Cerebellar cortex (tissue), 1 donor: ENCODE results near the gene DFFB.

Experiments used
- DNase-seq: peaks from one replicate; pipeline ENCODE4 v3.0.0-alpha.2; 2015; ENCODE audit warnings: low spot score

Gene DFFB

GRCh38 chr1:3874736-3875135 lies 17.5 kb downstream of the DFFB start:
- DNase-seq, result no peak

GRCh38 chr1:3876716-3877115 lies 19.4 kb downstream of the DFFB start:
- DNase-seq, result no peak

GRCh38 chr1:3879099-3879498 lies 21.8 kb downstream of the DFFB start:
- DNase-seq, result no peak

- no peak for DNase-seq
These were observed 22.6 kb downstream of the DFFB start for GRCh38 chr1:3879787-3880428.

- DNase-seq, result no peak
These were observed 23.3 kb downstream of the DFFB start for GRCh38 chr1:3880429-3881192.

- no peak for DNase-seq
These were observed 23.9 kb downstream of the DFFB start for GRCh38 chr1:3881193-3881480.

GRCh38 chr1:3883194-3883925 lies 26.1 kb downstream of the DFFB start:
- DNase-seq, result no peak

- no peak for DNase-seq
These were observed 27.7 kb downstream of the DFFB start for GRCh38 chr1:3884966-3885365.

GRCh38 chr1:3885611-3886010 lies 28.3 kb downstream of the DFFB start:
- DNase-seq, result no peak

GRCh38 chr1:3886106-3886670 lies 28.9 kb downstream of the DFFB start:
- no peak for DNase-seq

- DNase-seq, result no peak
These were observed 29.4 kb downstream of the DFFB start for GRCh38 chr1:3886691-3887090.

GRCh38 chr1:3888301-3888700 lies 31.0 kb downstream of the DFFB start:
- DNase-seq, result no peak

- DNase-seq, result no peak
These were observed 32.7 kb downstream of the DFFB start for GRCh38 chr1:3889936-3890335.

- no peak for DNase-seq
These were observed 33.4 kb downstream of the DFFB start for GRCh38 chr1:3890389-3891328.

GRCh38 chr1:3891329-3891865 lies 34.1 kb downstream of the DFFB start:
- no peak for DNase-seq

- DNase-seq, result peak; percentile 59
These were observed 35.5 kb downstream of the DFFB start for GRCh38 chr1:3892748-3893147.

- DNase-seq, result no peak
These were observed 35.9 kb downstream of the DFFB start for GRCh38 chr1:3893190-3893589.

GRCh38 chr1:3894626-3895278 lies 37.5 kb downstream of the DFFB start:
- no peak for DNase-seq

GRCh38 chr1:3895279-3895950 lies 38.1 kb downstream of the DFFB start:
- no peak for DNase-seq

GRCh38 chr1:3895951-3896325 lies 38.7 kb downstream of the DFFB start:
- no peak for DNase-seq
